ENCODE measurements around the gene WDR76. TPM values are rescaled to one million over a fixed set of nuclear protein-coding genes. Genes with fewer than 3 reads are reported as not detected.
A peak's percentile ranks its signal among the peaks of the same experiment; 100 is the strongest.

Gene WDR76
- polyA plus RNA-seq, 4 donors = 13.6 to 17.0 (median 15.1) TPM

DNA sequence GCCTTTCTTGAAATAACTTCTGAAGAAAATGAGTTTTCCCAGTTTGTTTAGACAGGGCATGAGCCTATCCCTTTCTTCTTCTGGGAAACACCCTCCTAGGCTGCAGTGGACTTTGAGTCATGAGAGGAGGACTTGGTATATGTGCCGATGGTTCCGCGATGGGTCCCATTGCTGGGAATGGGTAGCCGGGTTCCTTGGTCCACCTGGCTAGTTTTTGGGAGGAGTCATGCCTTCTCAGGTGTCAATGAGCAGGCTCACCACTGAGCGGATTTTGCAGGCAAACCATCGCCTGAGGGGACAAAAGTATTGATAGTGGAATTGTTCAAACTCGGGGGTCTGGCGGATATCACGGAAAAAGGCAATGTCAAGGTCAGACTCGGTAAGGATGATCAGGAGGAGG is 46.8 kb downstream of the WDR76 start:
- DNase-seq (ENCODE audit: low read depth in 4 of 4, low spot score in 3 of 4) = no peak

DNA sequence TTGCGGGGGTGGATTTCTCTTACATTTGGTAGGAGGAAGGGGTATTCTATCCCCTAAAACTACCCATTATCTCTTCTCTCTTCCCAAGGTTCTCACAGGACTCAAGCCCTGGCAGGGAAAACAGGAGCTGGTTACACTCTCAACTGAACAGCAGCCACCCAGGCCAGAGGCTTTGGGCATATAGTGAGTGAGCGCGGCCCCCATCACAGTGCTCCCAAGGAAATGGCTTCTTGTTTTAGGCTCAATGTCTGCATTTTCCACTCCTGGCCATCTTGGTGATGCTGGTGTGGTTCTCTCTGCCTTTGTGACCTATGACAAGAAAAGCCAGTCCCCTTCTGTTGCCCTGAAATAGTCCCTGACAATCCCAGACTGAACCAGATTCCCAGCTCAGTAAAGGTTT is 50.1 kb downstream of the WDR76 start:
- DNase-seq (ENCODE audit: low read depth in 4 of 4, low spot score in 3 of 4) = no peak

- DNase-seq (ENCODE audit: low read depth in 4 of 4, low spot score in 3 of 4) = no peak
Measured at GRCh38 chr15:43877371-43877770, 50.6 kb downstream of the WDR76 start.

DNA sequence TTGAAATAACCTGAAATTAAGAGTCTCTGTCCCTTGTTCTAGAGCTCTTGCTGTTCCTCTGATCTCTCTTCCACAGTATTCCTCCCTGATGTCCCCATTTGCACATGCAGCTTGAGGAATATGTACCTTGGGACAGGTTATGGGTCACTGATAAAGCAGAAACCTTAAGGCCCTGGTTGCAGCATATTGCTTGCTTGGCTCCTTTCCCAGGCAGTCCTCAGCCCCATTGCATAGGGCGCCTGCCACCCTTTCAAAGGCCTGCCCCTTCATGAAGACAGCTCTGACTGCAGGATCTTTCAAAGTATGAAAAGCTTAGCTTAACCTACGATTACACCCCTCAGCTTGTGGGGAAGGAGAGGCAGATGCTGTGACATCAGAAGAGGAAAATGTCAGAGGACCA is 51.6 kb downstream of the WDR76 start:
- no peak for DNase-seq (ENCODE audit: low read depth in 4 of 4, low spot score in 3 of 4)

DNA sequence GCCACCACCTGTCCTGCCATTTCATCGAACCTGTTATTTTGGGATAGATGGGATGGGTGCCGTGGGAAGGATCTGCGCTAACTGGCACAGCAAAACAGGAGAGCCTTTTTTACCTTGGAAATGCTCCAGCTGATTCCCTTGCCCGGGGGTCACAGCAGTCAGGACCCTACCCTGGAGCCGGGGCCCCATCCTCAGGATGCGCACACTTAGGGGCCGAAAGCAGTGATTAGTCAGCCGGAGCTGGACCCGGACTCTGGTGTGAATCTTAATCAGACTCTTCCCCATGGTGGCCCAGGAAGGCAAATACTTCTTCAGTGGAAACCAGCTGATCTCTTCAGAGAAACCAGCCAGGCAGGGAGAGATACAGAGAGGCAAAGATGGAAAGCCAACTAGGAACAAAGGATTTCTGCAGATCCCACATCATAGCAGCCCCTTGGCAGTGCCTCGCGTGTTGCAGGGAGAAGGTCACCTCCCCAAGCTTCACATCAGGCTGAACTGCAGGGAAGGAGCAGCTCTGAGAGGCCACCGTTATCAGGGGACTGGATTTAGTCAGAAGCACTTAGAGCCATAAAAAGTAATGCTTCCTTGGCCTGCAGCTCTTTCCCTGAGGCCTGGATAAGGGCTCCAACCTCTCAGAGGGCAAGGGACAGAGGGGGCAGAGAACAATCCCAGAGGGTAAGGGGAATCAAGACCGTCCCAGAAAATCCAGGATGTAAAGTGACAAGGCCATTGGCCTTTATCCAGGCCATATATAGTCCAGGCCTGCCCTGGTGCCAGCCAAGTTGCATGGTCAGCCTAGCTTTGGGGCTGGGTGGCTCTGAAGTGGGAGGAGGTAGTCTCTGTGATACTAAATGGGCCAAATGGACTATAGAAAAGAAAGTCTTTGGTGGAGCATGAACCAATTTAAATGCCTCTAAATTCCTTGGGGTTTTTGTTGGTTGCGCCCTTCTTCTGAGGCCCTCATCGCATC is 52.9 kb downstream of the WDR76 start:
- DNase-seq (ENCODE audit: low read depth in 4 of 4, low spot score in 3 of 4) = no peak

DNA sequence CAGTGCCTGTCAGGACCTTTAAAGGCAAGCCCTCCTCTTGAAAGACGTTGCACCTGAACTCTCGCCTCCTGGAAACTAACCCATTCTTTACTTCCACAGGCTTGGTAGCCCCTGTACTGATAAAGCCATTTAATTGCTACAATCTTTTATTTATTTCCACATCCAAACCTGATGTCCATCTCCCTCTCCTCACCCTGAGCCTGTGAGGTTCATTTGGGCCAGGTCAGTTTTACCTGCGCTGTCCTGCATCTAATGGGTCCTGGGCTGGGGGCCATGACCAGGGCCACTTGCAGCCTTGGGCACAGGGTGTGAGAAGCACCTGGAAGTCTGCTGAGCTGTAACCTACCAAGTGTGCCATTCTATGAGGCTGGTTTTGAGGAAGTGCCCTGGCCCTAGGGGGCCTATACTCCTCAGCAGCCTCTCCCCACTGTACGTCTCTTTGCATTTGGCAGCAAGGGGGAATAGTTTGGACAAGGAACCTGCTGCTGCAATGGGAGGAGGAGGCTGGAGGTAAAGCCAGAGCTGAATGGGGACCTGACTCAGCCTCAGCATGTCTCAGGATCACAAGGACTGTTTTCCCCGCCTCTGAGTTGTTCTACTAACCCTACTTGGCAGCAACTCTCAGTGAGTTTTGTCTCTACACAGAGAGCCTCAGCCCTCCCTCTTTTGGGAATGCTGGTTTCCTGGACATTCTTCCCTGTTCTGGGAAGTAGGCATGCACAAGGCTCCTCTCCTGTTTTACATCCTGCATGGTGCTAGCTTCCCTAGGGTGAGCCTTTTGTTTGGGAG is 53.8 kb downstream of the WDR76 start:
- DNase-seq (ENCODE audit: low read depth in 4 of 4, low spot score in 3 of 4) = no peak

- no peak for DNase-seq (ENCODE audit: low read depth in 4 of 4, low spot score in 3 of 4)
Measured at GRCh38 chr15:43881245-43881644, 54.4 kb downstream of the WDR76 start.

DNA sequence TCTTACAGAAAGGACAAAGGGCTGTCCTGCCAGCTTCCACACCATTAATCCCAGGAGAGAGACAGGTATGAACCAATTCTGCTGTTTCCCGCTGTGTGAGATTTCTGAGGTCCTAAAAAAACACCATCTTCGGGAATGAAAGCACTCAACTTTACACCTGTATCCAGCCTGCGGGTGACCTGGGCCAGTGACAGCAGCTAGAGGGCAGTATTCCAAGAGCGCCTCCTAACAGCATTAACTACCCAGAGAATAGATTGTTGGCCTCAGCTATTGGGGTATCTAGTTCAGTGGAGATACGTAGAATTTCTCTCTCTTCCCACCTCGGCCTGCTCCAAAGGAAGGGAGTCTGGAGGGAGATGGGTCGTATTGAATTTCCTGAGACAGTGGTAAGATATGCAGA is 55.1 kb downstream of the WDR76 start:
- no peak for DNase-seq (ENCODE audit: low read depth in 4 of 4, low spot score in 3 of 4)

GRCh38 chr15:43883571-43883970 is 56.8 kb downstream of the WDR76 start:
- no peak for DNase-seq (ENCODE audit: low read depth in 4 of 4, low spot score in 3 of 4)

DNA sequence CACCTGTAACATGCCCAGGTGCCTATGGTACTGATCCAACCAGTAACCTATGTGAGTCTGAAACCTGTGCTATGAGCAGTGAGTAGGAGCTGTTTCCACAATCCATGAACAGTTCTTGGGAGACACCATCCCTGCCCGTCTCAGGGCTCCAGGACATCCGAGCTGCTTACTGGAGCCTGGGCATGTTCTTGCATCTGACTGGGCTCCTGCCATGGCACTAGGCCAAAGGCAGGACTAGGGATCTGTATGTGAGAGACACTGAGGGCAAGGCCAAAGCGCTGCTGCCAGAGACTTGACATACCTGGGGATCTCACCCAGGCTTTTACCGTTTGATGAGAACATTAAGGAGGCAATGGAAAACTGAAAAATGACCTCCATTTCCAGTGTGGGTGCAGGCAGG is 59.8 kb downstream of the WDR76 start:
- DNase-seq (ENCODE audit: low read depth in 4 of 4, low spot score in 3 of 4) = no peak

DNA sequence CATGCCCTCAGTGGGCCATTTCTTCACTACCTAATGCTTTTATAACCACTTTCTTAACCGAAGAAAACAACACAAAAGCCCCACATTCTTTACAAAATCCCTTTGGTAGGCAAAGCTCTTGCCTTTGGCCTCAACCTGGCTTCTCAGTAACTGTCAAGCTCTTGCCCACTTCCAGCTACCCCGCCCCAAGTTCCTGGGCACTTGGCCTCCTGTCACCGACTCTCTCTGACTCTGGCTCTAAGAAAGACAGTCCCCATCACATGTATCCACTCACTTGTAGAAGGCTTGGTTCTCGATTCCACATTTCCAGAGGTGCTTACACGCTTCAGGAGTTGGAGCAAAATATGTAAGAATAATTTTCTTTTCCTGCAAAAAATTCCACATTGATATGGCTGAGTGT is 61.1 kb downstream of the WDR76 start:
- DNase-seq (ENCODE audit: low read depth in 4 of 4, low spot score in 3 of 4) = no peak

GRCh38 chr15:43889042-43889441 is 62.2 kb downstream of the WDR76 start:
- DNase-seq (ENCODE audit: low read depth in 4 of 4, low spot score in 3 of 4) = no peak

DNA sequence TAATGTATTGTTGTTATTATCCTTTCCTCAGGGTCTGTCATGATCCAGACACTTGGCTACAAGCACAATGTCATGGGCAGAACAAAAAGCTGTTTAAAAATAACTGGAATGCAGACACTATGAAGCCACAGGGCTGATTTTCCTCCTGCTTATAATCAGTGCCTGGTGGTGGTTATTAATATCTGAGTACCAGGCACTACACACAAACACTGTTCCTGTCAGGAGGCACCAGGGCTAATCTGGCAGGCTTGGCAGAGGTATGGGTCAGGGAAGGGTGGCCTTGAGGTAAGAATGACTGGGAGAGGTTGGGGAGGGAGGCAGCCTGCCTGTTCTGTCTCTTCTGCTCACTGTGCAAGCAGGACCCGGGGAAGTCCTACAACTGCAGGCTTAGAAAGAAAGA is 67.2 kb downstream of the WDR76 start:
- DNase-seq (ENCODE audit: low read depth in 4 of 4, low spot score in 3 of 4) = no peak

GRCh38 chr15:43895586-43895985 is 68.8 kb downstream of the WDR76 start:
- DNase-seq (ENCODE audit: low read depth in 4 of 4, low spot score in 3 of 4) = no peak

- DNase-seq (ENCODE audit: low read depth in 4 of 4, low spot score in 3 of 4) = no peak
Measured at GRCh38 chr15:43896543-43896942, 69.7 kb downstream of the WDR76 start.

GRCh38 chr15:43898891-43899290 is 72.1 kb downstream of the WDR76 start:
- DNase-seq (ENCODE audit: low read depth in 4 of 4, low spot score in 3 of 4) = no peak

- DNase-seq (ENCODE audit: low read depth in 4 of 4, low spot score in 3 of 4) = no peak
Measured at GRCh38 chr15:43899928-43900327, 73.1 kb downstream of the WDR76 start.

GRCh38 chr15:43900996-43901395 is 74.2 kb downstream of the WDR76 start:
- DNase-seq (ENCODE audit: low read depth in 4 of 4, low spot score in 3 of 4) = no peak

- no peak for DNase-seq (ENCODE audit: low read depth in 4 of 4, low spot score in 3 of 4)
Measured at GRCh38 chr15:43901495-43901894, 74.7 kb downstream of the WDR76 start.

- peak in 3 of 4 donors; percentile 41 to 68 (median 54) for DNase-seq (ENCODE audit: low read depth in 4 of 4, low spot score in 3 of 4)
Measured at GRCh38 chr15:43903864-43904290, 77.1 kb downstream of the WDR76 start.

DNA sequence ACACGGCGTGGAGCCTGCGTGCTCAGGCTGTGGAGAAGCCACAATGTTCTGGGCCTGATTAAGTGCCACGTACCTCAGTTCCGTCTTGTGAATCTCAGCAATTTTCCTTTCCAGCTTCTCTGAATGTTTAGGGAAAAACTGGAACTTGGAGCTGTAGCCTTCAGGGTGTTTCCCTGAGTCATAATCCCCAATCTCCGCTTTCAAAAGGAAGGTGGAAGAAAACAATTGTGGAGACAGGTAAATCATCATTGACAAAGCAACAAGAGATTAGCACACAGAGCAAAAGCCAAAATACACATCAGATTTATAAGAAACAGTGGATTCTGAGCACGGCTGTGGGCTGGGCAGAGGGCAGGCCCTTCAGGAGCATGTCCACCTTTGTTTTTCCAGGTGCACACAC is 79.0 kb downstream of the WDR76 start:
- DNase-seq (ENCODE audit: low read depth in 4 of 4, low spot score in 3 of 4) = no peak
